ACC112 (cell line): ENCODE results near the gene GRAMD4.

ENCODE experiments used
- H2AFZ ChIP-seq: fragments of 200-600 bp; sonication (generic); one replicate; pipeline ENCODE4 v1.6.0; 2017; ENCODE audit warnings: antibody characterized with exemption, low read length; ENCODE audit not compliant: unreplicated experiment
- H3K27ac ChIP-seq: fragments of 200-600 bp; sonication (generic); 2 replicates; pipeline ENCODE4 v1.5.1; 2014; ENCODE audit warnings: low read depth, mild to moderate bottlenecking, antibody characterized with exemption, low read length, moderate library complexity
- H3K27me3 ChIP-seq: fragments of 200-600 bp; sonication (generic); 2 replicates; pipeline ENCODE4 v1.6.1; 2014; ENCODE audit warnings: mild to moderate bottlenecking, antibody characterized with exemption, low read length, moderate library complexity, mixed read lengths; ENCODE audit not compliant: insufficient read depth
- H3K36me3 ChIP-seq: fragments of 200-600 bp; sonication (generic); 2 replicates; pipeline ENCODE4 v1.6.1; 2016; ENCODE audit warnings: mild to moderate bottlenecking, antibody characterized with exemption, low read length, moderate library complexity, mixed read lengths; ENCODE audit not compliant: insufficient read depth
- H3K4me1 ChIP-seq: fragments of 200-600 bp; sonication (generic); one replicate; pipeline ENCODE4 v1.6.1; 2016; ENCODE audit warnings: low read length, mixed read lengths; ENCODE audit not compliant: insufficient read depth, unreplicated experiment, control insufficient read depth
- H3K4me3 ChIP-seq: fragments of 200-600 bp; sonication (generic); 2 replicates; pipeline ENCODE4 v1.5.1; 2014; ENCODE audit warnings: mild to moderate bottlenecking, low read depth, low read length
- H3K79me2 ChIP-seq: fragments of 200-600 bp; sonication (generic); one replicate; pipeline ENCODE4 v1.6.0; 2016; ENCODE audit warnings: low read length; ENCODE audit not compliant: control insufficient read depth, unreplicated experiment, insufficient read depth

Gene GRAMD4

GRCh38 chr22:46585340-46586122 lies 34.7 kb upstream of the GRAMD4 start:
- Histone ChIP-seq H3K27ac (no peak overlapping the region), H3K79me2 (no peaks in the 10 kb centered on the region), H3K4me1 (no peaks in the 10 kb centered on the region), H3K4me3 (no peak overlapping the region), H3K27me3 (no peaks in the 10 kb centered on the region), H2AFZ (no peak overlapping the region), H3K36me3 (no peaks in the 10 kb centered on the region)

DNA sequence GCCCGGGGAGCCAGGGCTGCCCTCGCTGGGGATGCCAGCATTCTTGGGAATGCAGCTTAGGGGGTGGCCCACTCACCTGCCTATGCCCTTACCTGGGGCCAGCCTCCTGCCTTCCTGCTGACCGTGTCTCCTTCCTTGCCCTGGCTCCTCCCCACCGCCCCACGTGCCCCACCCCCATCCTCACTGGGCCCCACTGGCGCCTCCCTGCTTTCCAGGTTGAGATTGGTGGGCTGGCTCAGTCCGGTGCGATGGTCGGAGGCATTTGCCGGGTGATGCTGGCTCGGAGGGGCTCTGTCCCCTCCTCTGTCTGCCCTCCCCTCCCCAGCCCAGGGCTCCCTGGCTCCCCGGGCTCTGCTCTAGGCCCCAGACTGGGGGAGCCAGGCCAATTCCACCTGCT lies 34.1 kb upstream of the GRAMD4 start:
- no peak overlapping the region for H3K4me3 ChIP-seq
- no peaks in the 10 kb centered on the region for H3K27me3 ChIP-seq
- no peak overlapping the region for H3K27ac ChIP-seq
- H2AFZ ChIP-seq, result no peak overlapping the region
- H3K4me1 ChIP-seq, result no peaks in the 10 kb centered on the region
- H3K36me3 ChIP-seq, result no peaks in the 10 kb centered on the region
- no peaks in the 10 kb centered on the region for H3K79me2 ChIP-seq

- H3K79me2 ChIP-seq, result no peaks in the 10 kb centered on the region
- no peak overlapping the region for H2AFZ ChIP-seq
- H3K27me3 ChIP-seq, result no peaks in the 10 kb centered on the region
- no peaks in the 10 kb centered on the region for H3K4me1 ChIP-seq
- no peak overlapping the region for H3K4me3 ChIP-seq
- no peaks in the 10 kb centered on the region for H3K36me3 ChIP-seq
- no peak overlapping the region for H3K27ac ChIP-seq
These were observed 33.6 kb upstream of the GRAMD4 start for GRCh38 chr22:46586531-46587011.

DNA sequence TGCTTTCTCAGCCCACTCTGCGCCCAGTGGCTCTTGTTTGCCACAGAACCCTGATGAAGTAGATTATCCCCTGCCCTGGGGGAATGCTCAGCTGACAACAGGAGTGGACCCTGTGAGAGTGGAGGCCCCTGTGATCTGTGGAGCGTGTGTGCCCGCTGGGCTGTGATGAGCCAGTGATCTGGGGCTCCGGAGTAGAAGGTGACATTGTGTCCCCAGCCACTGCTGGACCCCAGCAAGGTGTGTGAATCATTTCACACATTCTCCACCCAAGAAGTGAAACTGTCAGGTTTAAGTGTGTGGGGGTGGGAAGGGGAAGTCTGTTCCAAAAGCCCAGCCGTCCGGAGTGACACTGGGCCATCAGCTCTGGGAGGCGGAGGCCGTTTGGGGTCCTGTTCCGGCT lies 33.1 kb upstream of the GRAMD4 start:
- H2AFZ ChIP-seq, result no peak overlapping the region
- no peak overlapping the region for H3K4me3 ChIP-seq
- no peak overlapping the region for H3K27ac ChIP-seq

GRCh38 chr22:46587492-46588278 lies 32.5 kb upstream of the GRAMD4 start:
- Histone ChIP-seq H3K36me3 (no peaks in the 10 kb centered on the region), H3K4me1 (peaks cover 9% of the 10 kb centered on the region), H2AFZ (no peak overlapping the region), H3K4me3 (no peak overlapping the region), H3K27me3 (no peaks in the 10 kb centered on the region), H3K79me2 (no peaks in the 10 kb centered on the region), H3K27ac (no peak overlapping the region)

More for the DNA sequence above, 33.1 kb upstream of the GRAMD4 start:
- peaks cover 3% of the 10 kb centered on the region for H3K4me1 ChIP-seq
- H3K79me2 ChIP-seq, result no peaks in the 10 kb centered on the region
- H3K27me3 ChIP-seq, result no peaks in the 10 kb centered on the region
- H3K36me3 ChIP-seq, result no peaks in the 10 kb centered on the region

DNA sequence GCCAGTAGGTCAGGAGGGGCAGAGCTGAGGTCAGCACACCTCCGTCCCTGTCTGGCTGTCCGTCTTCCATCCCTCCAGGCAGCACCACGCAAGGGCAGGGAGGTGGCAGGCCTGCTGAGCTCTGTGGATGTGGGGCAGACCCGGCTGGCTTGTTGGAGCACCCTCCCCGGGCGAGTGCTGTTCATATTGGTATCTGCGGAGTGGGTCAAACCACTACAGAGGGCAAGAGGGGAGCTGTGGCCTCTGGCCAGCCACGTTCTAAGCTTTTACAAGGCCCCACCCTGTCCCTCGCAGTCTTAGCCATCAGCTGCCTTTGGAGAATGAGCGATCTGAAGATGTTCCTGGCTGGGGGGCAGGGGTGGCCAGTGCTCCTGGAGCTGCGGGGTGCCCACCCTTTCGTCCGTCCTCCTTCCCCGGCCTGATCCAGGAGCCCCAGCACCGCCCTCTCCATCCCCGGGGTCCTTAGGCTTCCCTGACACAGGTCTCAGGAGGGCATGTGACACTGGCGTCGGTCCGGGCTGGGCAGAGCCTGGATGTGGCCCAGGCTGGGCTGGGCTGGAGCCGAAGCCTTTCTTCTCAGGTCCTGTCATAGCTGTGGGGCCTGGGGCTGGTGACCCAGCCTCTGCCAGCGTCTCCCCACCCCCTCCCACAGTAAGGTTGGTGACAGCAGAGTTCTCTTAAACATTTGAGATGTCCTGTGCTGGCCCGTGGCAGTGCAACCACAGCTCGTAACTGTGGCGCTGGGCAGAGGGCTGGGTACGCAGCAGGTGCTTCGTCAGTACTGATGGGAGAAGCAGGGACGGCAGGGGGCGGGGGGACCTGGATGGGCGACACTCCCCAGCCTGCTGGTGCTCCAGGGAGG lies 31.7 kb upstream of the GRAMD4 start:
- H3K36me3 ChIP-seq, result no peaks in the 10 kb centered on the region
- no peaks in the 10 kb centered on the region for H3K79me2 ChIP-seq
- no peak overlapping the region for H3K27ac ChIP-seq
- H3K4me1 ChIP-seq, result peaks cover 11% of the 10 kb centered on the region
- H3K27me3 ChIP-seq, result no peaks in the 10 kb centered on the region
- no peak overlapping the region for H2AFZ ChIP-seq
- no peak overlapping the region for H3K4me3 ChIP-seq

DNA sequence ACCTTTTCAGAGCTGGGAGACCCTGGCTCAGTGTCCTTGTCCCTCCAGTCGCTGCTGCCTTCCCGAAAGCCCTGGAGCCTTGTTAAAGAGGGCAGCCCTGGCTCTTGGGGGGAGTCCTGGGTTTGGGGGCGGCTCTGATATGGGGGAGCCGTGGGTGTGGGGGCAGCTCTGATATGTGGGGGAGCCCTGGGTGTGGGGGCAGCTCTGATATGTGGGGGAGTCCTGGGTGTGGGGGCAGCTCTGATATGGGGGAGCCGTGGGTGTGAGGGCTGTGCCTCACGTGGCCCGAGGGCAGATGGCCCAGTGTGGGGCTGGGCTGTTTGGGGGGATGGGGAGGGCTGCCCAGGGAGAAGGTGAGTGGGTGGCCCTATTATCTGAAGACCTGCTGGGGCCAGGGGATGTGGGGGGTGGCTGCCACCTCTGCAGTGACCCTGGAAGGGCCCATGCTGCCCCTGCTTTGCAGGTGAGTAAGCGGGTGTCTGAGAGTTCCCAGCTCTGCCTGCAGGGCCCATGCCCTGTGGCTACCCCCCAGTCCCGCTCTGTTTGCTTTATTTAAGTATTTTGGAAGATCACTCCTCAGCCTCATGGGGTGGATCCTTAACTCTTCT lies 30.9 kb upstream of the GRAMD4 start:
- Histone ChIP-seq H2AFZ (no peak overlapping the region), H3K4me3 (no peak overlapping the region), H3K27ac (no peak overlapping the region)

DNA sequence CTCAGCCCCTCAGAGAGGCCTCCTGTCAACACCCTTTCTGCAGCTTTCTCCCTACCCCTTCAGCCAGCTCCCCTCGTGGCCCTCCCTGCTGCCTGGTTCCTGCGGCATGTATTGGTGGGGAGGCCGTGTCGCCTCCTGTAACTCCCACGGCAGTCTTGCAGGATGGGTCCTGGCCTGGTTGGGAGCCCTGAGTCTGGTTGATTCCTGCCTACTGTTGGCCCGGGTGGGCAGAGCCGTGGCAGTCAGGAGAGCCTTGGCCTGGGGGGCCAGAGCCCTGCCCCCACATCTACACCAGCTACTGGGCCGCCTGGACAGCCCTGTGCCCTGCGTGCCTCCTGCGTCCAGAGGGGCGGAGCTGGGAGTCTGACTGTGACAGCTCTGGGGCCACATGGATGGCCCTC lies 30.3 kb upstream of the GRAMD4 start:
- H3K79me2 ChIP-seq, result no peaks in the 10 kb centered on the region

More for the DNA sequence above, 30.9 kb upstream of the GRAMD4 start:
- Histone ChIP-seq H3K36me3 (no peaks in the 10 kb centered on the region), H3K79me2 (no peaks in the 10 kb centered on the region), H3K27me3 (no peaks in the 10 kb centered on the region), H3K4me1 (peaks cover 11% of the 10 kb centered on the region)

GRCh38 chr22:46590334-46590733 lies 29.9 kb upstream of the GRAMD4 start:
- peaks cover 11% of the 10 kb centered on the region for H3K4me1 ChIP-seq
- H3K27ac ChIP-seq, result no peak overlapping the region
- H3K36me3 ChIP-seq, result no peaks in the 10 kb centered on the region
- H3K27me3 ChIP-seq, result no peaks in the 10 kb centered on the region
- H2AFZ ChIP-seq, result no peak overlapping the region
- no peak overlapping the region for H3K4me3 ChIP-seq
- no peaks in the 10 kb centered on the region for H3K79me2 ChIP-seq

More for the DNA sequence above, 30.3 kb upstream of the GRAMD4 start:
- H3K36me3 ChIP-seq, result no peaks in the 10 kb centered on the region
- H3K27ac ChIP-seq, result no peak overlapping the region
- H3K27me3 ChIP-seq, result no peaks in the 10 kb centered on the region
- no peak overlapping the region for H3K4me3 ChIP-seq
- peaks cover 11% of the 10 kb centered on the region for H3K4me1 ChIP-seq
- no peak overlapping the region for H2AFZ ChIP-seq

DNA sequence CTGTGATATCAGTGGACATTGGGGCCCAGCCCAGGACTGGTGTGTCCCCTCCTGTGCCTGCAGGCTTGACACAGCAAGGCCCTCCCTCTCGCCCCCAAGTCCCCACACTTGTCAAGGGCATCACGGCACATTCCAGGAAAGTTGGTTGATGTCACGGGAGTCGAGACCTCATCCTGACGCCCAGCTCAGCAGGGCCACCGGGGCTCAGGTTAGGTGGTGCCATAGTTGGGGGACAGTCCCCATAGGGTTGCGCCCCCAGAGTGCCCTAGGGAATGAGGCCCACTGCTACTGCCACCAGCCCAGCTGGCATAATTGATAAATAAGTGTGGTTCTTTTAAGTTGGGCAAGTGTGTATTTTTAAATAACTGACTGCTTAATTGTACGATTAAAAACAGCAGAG lies 28.3 kb upstream of the GRAMD4 start:
- Histone ChIP-seq H3K4me3 (no peak overlapping the region), H3K27me3 (no peaks in the 10 kb centered on the region), H3K4me1 (peaks cover 11% of the 10 kb centered on the region), H3K79me2 (no peaks in the 10 kb centered on the region), H3K36me3 (no peaks in the 10 kb centered on the region), H3K27ac (no peak overlapping the region), H2AFZ (no peak overlapping the region)
